ENCODE data around the gene MMP11. TPM values are rescaled to one million over a fixed set of nuclear protein-coding genes. Genes with fewer than 3 reads are reported as not detected.
A peak's percentile ranks its signal among the peaks of the same experiment; 100 is the strongest.

Gene MMP11
- total and polyA plus RNA-seq, 2 experiments from 2014 or later, result 25.2 to 36.2 TPM

GRCh38 chr22:23783265-23784150, 10.9 kb downstream of the MMP11 start:
- peak; percentile 7 for DNase-seq (ENCODE audit: low spot score)
- Histone ChIP-seq H3K27me3 (no peaks in the 10 kb centered on the region), H3K4me2 (peak overlapping the region; percentile 62), H3K27ac (peak overlapping the region; percentile 75), H2AFZ (no peak overlapping the region), H4K20me1 (ENCODE audit: insufficient read depth, poor library complexity, severe bottlenecking) (peaks cover 12% of the 10 kb centered on the region), H3K4me1 (ENCODE audit: insufficient read depth) (peaks cover 43% of the 10 kb centered on the region), H3K9me2 (replicated peaks; ENCODE audit: insufficient read depth) (no peaks in the 10 kb centered on the region), H3K36me3 (replicated peaks; ENCODE audit: insufficient read depth, low read depth) (no peaks in the 10 kb centered on the region), H3K79me2 (peaks cover 14% of the 10 kb centered on the region), H3K9me3 (ENCODE audit: low read depth) (no peaks in the 10 kb centered on the region), H3K4me3 (no peak overlapping the region)
- TF ChIP-seq EZH2phosphoT487 (IDR thresholded peaks at IDR 0.05; ENCODE audit: low read depth, severe bottlenecking, unreplicated experiment), result no peak
- no peak for TF ChIP-seq EZH2 (IDR thresholded peaks at IDR 0.05; ENCODE audit: borderline replicate concordance)
- no peak for TF ChIP-seq CTCF (IDR thresholded peaks at IDR 0.05; ENCODE audit: poor library complexity)
- 86% methylated on average over 15 of the region's 15 CpGs for WGBS (ENCODE audit: low lambda C conversion rate, missing lambda C conversion rate)

GRCh38 chr22:23784215-23784732, 11.6 kb downstream of the MMP11 start:
- 79% methylated on average over 8 of the region's 8 CpGs for WGBS (ENCODE audit: low lambda C conversion rate, missing lambda C conversion rate)
- Histone ChIP-seq H4K20me1 (ENCODE audit: insufficient read depth, poor library complexity, severe bottlenecking) (peaks cover 19% of the 10 kb centered on the region), H3K27ac (peak overlapping the region; percentile 75), H3K27me3 (no peaks in the 10 kb centered on the region), H3K4me3 (no peak overlapping the region), H2AFZ (no peak overlapping the region), H3K4me2 (peak overlapping the region; percentile 62), H3K9me2 (replicated peaks; ENCODE audit: insufficient read depth) (no peaks in the 10 kb centered on the region), H3K79me2 (peaks cover 21% of the 10 kb centered on the region), H3K4me1 (ENCODE audit: insufficient read depth) (peaks cover 50% of the 10 kb centered on the region), H3K9me3 (ENCODE audit: low read depth) (no peaks in the 10 kb centered on the region), H3K36me3 (replicated peaks; ENCODE audit: insufficient read depth, low read depth) (no peaks in the 10 kb centered on the region)
- DNase-seq (ENCODE audit: low spot score), result peak; percentile 54
- TF ChIP-seq CTCF (IDR thresholded peaks at IDR 0.05; ENCODE audit: poor library complexity) (no peak), EZH2phosphoT487 (IDR thresholded peaks at IDR 0.05; ENCODE audit: low read depth, severe bottlenecking, unreplicated experiment) (no peak), EZH2 (IDR thresholded peaks at IDR 0.05; ENCODE audit: borderline replicate concordance) (no peak)

GRCh38 chr22:23786261-23786710, 13.6 kb downstream of the MMP11 start:
- H3K4me2 ChIP-seq, result peak overlapping the region; percentile 85
- no peak for DNase-seq (ENCODE audit: low spot score)
- H3K9me2 ChIP-seq (replicated peaks; ENCODE audit: insufficient read depth), result no peaks in the 10 kb centered on the region
- H3K27ac ChIP-seq, result peak overlapping the region; percentile 100
- H3K4me1 ChIP-seq (ENCODE audit: insufficient read depth), result peaks cover 67% of the 10 kb centered on the region
- no peaks in the 10 kb centered on the region for H3K36me3 ChIP-seq (replicated peaks; ENCODE audit: insufficient read depth, low read depth)
- no peaks in the 10 kb centered on the region for H3K27me3 ChIP-seq
- WGBS (ENCODE audit: low lambda C conversion rate, missing lambda C conversion rate), result 73% methylated on average over 9 of the region's 9 CpGs
- H2AFZ ChIP-seq, result peak overlapping the region; percentile 77
- no peaks in the 10 kb centered on the region for H3K9me3 ChIP-seq (ENCODE audit: low read depth)
- no peak overlapping the region for H3K4me3 ChIP-seq
- TF ChIP-seq CTCF (IDR thresholded peaks at IDR 0.05; ENCODE audit: poor library complexity), result no peak
- no peak for TF ChIP-seq EZH2phosphoT487 (IDR thresholded peaks at IDR 0.05; ENCODE audit: low read depth, severe bottlenecking, unreplicated experiment)
- TF ChIP-seq EZH2 (IDR thresholded peaks at IDR 0.05; ENCODE audit: borderline replicate concordance), result no peak
- H4K20me1 ChIP-seq (ENCODE audit: insufficient read depth, poor library complexity, severe bottlenecking), result peaks cover 40% of the 10 kb centered on the region
- peaks cover 41% of the 10 kb centered on the region for H3K79me2 ChIP-seq
